Endothelial cell of umbilical vein (primary cell): ENCODE results near the gene CFAP61. TPM values are rescaled to one million over a fixed set of nuclear protein-coding genes. Genes with fewer than 3 reads are reported as not detected.

ENCODE experiments used
- BruUV-seq: library from RNA; stranded (reverse); fragments of 400-500 nt; replicated peaks from 2 replicates; lab custom pipeline; 2021; lab: Mats Ljungman, UMichigan
- CTCF ChIA-PET: fragments of 300-600, 350-600 bp; sonication (Branson Sonifier 250); formaldehyde crosslinking; loops from one replicate; lab custom pipeline; 2021; ENCODE audit warnings: antibody characterized with exemption, inconsistent platforms; lab: Charles Lee
- POLR2A ChIA-PET: fragments of 300-600, 350-600 bp; sonication (Branson Sonifier 250); formaldehyde crosslinking; loops from one replicate; lab custom pipeline; 2021; ENCODE audit warnings: antibody characterized with exemption, inconsistent platforms; lab: Charles Lee
- DNase-seq: peaks from one replicate; pipeline ENCODE4 v3.0.0-alpha.2; 2011; ENCODE audit warnings: low read depth, low spot score
- FAIRE-seq: peaks from 2 replicates; lab custom pipeline; 2011; peaks lifted over from hg19 to GRCh38; lab: Jason Lieb, UNC
- H2AFZ ChIP-seq: 2 replicates; pipeline ENCODE4 v1.6.0; 2012; ENCODE audit warnings: low read depth, low read length, control low read depth, inconsistent platforms
- H3K27ac ChIP-seq: 2 replicates; pipeline ENCODE4 v1.5.1; 2011; ENCODE audit warnings: low read depth, mild to moderate bottlenecking, control low read depth, low read length, moderate library complexity; ENCODE audit not compliant: insufficient read depth
- H3K27me3 ChIP-seq, 2 experiments: 2 replicates each; pipeline versions ENCODE4 v1.6.0 to v1.6.1; 2011; ENCODE audit warnings: low read length in 2 of 2, mixed read lengths in 1 of 2; ENCODE audit not compliant: control insufficient read depth in 2 of 2, insufficient read depth in 2 of 2
- H3K36me3 ChIP-seq, 2 experiments: 2 replicates in 1 of 2; 3 replicates in 1 of 2; pipeline ENCODE4 v1.5.1; 2011; ENCODE audit warnings: low read length in 2 of 2, mild to moderate bottlenecking in 1 of 2, moderate library complexity in 1 of 2; ENCODE audit not compliant: control insufficient read depth in 2 of 2, insufficient read depth in 2 of 2; ENCODE audit errors: extremely low read depth in 1 of 2
- H3K4me1 ChIP-seq: 3 replicates; pipeline ENCODE4 v1.5.1; 2011; ENCODE audit warnings: mild to moderate bottlenecking, low read length; ENCODE audit not compliant: control insufficient read depth, insufficient read depth; ENCODE audit errors: extremely low read depth
- H3K4me2 ChIP-seq: 2 replicates; pipeline ENCODE4 v1.6.1; 2011; ENCODE audit warnings: low read length, control low read depth, mixed read lengths; ENCODE audit not compliant: insufficient read depth
- H3K4me3 ChIP-seq, 3 experiments: fragments of 200-600 bp in 1 of 3; sonication (generic), shearing (Covaris generic) in 1 of 3; replicated peaks in 1 of 3; 2 replicates each; pipeline ENCODE4 v1.5.1; 2011 to 2016; ENCODE audit warnings: control low read depth in 3 of 3, low read length in 3 of 3, mild to moderate bottlenecking in 2 of 3, inconsistent platforms in 1 of 3, low read depth in 1 of 3, moderate library complexity in 1 of 3; ENCODE audit not compliant: insufficient read depth in 1 of 3
- H3K79me2 ChIP-seq: 2 replicates; pipeline ENCODE4 v1.6.0; 2012; ENCODE audit warnings: low read length, inconsistent platforms; ENCODE audit not compliant: control insufficient read depth, insufficient read depth
- H3K9ac ChIP-seq: replicated peaks from 2 replicates; pipeline ENCODE3; 2011; ENCODE audit warnings: low read length, control low read depth; ENCODE audit not compliant: insufficient read depth; ENCODE audit errors: extremely low read depth
- H3K9me1 ChIP-seq: replicated peaks from 3 replicates; pipeline ENCODE4 v1.6.0; 2011; ENCODE audit warnings: mild to moderate bottlenecking, low read length; ENCODE audit not compliant: control insufficient read depth, insufficient read depth; ENCODE audit errors: extremely low read depth
- H3K9me3 ChIP-seq: replicated peaks from 2 replicates; pipeline ENCODE4 v1.5.1; 2012; ENCODE audit warnings: low read length, inconsistent platforms; ENCODE audit not compliant: control insufficient read depth, insufficient read depth
- H4K20me1 ChIP-seq: replicated peaks from 2 replicates; pipeline ENCODE3; 2011; ENCODE audit warnings: mild to moderate bottlenecking, low read length; ENCODE audit not compliant: control insufficient read depth, insufficient read depth; ENCODE audit errors: extremely low read depth
- EZH2 ChIP-seq: IDR thresholded peaks from 2 replicates; pipeline ENCODE4 v1.6.1; 2012; ENCODE audit warnings: borderline replicate concordance, low read depth, mild to moderate bottlenecking, moderate library complexity, low read length, inconsistent platforms; ENCODE audit not compliant: severe bottlenecking
- FOS ChIP-seq: IDR thresholded peaks from 2 replicates; pipeline ENCODE4 v1.6.1; 2011; ENCODE audit warnings: mild to moderate bottlenecking, low read length, moderate library complexity, borderline replicate concordance; ENCODE audit not compliant: insufficient read depth
- GATA2 ChIP-seq: IDR thresholded peaks from 2 replicates; pipeline ENCODE4 v1.7.0; 2011; ENCODE audit warnings: low read depth, mild to moderate bottlenecking, moderate library complexity, mixed read lengths, low read length; ENCODE audit not compliant: insufficient read length, insufficient read depth
- JUN ChIP-seq: IDR thresholded peaks from 2 replicates; pipeline ENCODE4 v1.6.1; 2011; ENCODE audit warnings: borderline replicate concordance, low read depth; ENCODE audit not compliant: insufficient read length, insufficient read depth
- MYC ChIP-seq: IDR thresholded peaks from one replicate; pipeline ENCODE4 v1.6.1; 2011; ENCODE audit warnings: mild to moderate bottlenecking, low read depth, low read length
- POLR2A ChIP-seq: IDR thresholded peaks from 2 replicates; pipeline ENCODE4 v1.6.1; 2012; ENCODE audit warnings: low read depth, mild to moderate bottlenecking, control low read depth, low read length
- POLR2AphosphoS5 ChIP-seq: IDR thresholded peaks from 2 replicates; pipeline ENCODE4 v1.6.1; 2012; ENCODE audit warnings: low read depth, mild to moderate bottlenecking, control low read depth, low read length, moderate library complexity; ENCODE audit not compliant: insufficient read depth
- dilution Hi-C: fragments of 300-500 bp; cut with MboI; formaldehyde crosslinking; loops from one replicate; pipeline ENCODE4 v1.15.0; 2019; ENCODE audit warnings: low sequenced_read_pairs; ENCODE audit not compliant: extremely low pct_ligation_motif_present
- intact Hi-C: fragments of 100-400 bp; cut with micrococcal nuclease; formaldehyde crosslinking; loops from one replicate; pipeline ENCODE4 v1.10.0; 2022
- polyA plus RNA-seq, 4 experiments: library from polyadenylated mRNA; depleted of rRNA in 3 of 4; stranded (reverse) in 3 of 4; unstranded in 1 of 4; fragments of >200 nt; gene quantifications; 2 replicates each; pipeline versions ENCODE4 v1.2.1 to v1.2.3, GENCODE V29; 2011 to 2012; ENCODE audit warnings: missing spikeins in 1 of 4
- total RNA-seq: library from RNA; stranded (reverse); gene quantifications from 2 replicates; pipeline ENCODE4 v1.2.3, GENCODE V29; 2021
- TF ChIP-seq, protein P1 (sequence below), 2 donors: IDR thresholded peaks; 1 replicate in 1 of 2; 2 replicates in 1 of 2; pipeline ENCODE4 v1.5.1; 2011; ENCODE audit warnings: low read length in 2 of 2, mild to moderate bottlenecking in 2 of 2, moderate library complexity in 2 of 2, control low read depth in 1 of 2, inconsistent platforms in 1 of 2, low read depth in 1 of 2; ENCODE audit not compliant: insufficient read depth in 1 of 2; ENCODE audit errors: extremely low read depth in 1 of 2
- TF ChIP-seq, protein P2 (sequence below): IDR thresholded peaks from 2 replicates; pipeline ENCODE4 v1.6.1; 2011; ENCODE audit not compliant: insufficient read depth, insufficient read length

Gene CFAP61
- total and polyA plus RNA-seq, 2 donors (not counting 3 experiments of a cell fraction or from before 2014, with no cell fraction given): not detected

DNA sequence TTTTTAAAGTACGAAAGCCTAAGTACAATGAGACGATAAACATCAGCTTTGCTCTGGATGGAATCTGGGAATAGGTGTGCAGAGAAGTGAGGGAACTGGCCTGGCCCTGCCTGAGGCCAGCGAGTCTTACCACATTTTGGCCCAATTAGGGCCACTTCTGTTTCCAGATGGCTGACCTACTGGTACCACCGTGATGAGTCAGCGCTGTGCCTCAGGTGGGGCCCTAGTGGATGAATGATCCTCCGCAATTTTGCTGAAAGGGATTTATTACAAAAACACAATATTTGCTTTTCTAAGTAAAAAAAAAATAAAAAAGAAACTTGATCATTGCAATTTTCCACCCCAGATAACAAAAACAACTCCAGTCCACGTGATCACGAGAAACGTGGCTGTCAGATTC is 338.1 kb downstream of the CFAP61 start:
- Histone ChIP-seq H3K9ac (no peak overlapping the region), H3K27ac (no peak overlapping the region), H3K4me1 (no peaks in the 10 kb centered on the region), H2AFZ (no peak overlapping the region), H3K9me1 (no peaks in the 10 kb centered on the region), H3K27me3 (peaks cover 0 to 2% of the 10 kb centered on the region in 2 experiments), H3K79me2 (no peaks in the 10 kb centered on the region), H3K4me3 (no peak overlapping the region), H4K20me1 (no peaks in the 10 kb centered on the region), H3K4me2 (no peak overlapping the region), H3K9me3 (no peaks in the 10 kb centered on the region), H3K36me3 (peaks cover 0 to 14% of the 10 kb centered on the region in 2 experiments)
- intact Hi-C loops (no loop called here), dilution Hi-C loops (no loop called here)
- TF ChIP-seq POLR2A: no peak
- no peak for TF ChIP-seq JUN
- TF ChIP-seq, protein P1, sequence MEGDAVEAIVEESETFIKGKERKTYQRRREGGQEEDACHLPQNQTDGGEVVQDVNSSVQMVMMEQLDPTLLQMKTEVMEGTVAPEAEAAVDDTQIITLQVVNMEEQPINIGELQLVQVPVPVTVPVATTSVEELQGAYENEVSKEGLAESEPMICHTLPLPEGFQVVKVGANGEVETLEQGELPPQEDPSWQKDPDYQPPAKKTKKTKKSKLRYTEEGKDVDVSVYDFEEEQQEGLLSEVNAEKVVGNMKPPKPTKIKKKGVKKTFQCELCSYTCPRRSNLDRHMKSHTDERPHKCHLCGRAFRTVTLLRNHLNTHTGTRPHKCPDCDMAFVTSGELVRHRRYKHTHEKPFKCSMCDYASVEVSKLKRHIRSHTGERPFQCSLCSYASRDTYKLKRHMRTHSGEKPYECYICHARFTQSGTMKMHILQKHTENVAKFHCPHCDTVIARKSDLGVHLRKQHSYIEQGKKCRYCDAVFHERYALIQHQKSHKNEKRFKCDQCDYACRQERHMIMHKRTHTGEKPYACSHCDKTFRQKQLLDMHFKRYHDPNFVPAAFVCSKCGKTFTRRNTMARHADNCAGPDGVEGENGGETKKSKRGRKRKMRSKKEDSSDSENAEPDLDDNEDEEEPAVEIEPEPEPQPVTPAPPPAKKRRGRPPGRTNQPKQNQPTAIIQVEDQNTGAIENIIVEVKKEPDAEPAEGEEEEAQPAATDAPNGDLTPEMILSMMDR (IDR thresholded peaks at IDR 0.05; ENCODE audit: extremely low read depth in 1 of 2, insufficient read depth in 1 of 2, low read depth in 1 of 2, low read length in 2 of 2): no peak
- TF ChIP-seq, protein P2, sequence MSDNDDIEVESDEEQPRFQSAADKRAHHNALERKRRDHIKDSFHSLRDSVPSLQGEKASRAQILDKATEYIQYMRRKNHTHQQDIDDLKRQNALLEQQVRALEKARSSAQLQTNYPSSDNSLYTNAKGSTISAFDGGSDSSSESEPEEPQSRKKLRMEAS: no peak
- TF ChIP-seq MYC: no peak
- no peak for TF ChIP-seq FOS
- no peak for TF ChIP-seq POLR2AphosphoS5
- TF ChIP-seq GATA2: no peak
- no peak for TF ChIP-seq EZH2
- no peak for FAIRE-seq
- no TSS peak for BruUV-seq
- CTCF ChIA-PET: no interaction called here
- POLR2A ChIA-PET: no interaction called here
- no peak for DNase-seq
